H1 (cell line): Measurements from ENCODE around the gene FAHD1. TPM values are rescaled to one million over a fixed set of nuclear protein-coding genes. Genes with fewer than 3 reads are reported as not detected.

Experiments used
- CTCF ChIP-seq, 3 experiments: IDR thresholded peaks; 1 replicate in 2 of 3; 2 replicates in 1 of 3; pipeline versions ENCODE4 v1.5.1 to v1.6.1; 2011; ENCODE audit warnings: low read length in 3 of 3, mild to moderate bottlenecking in 3 of 3, inconsistent platforms in 2 of 3, low read depth in 1 of 3, moderate library complexity in 1 of 3; ENCODE audit not compliant: insufficient read depth in 1 of 3; ENCODE audit errors: control extremely low read depth in 1 of 3
- E2F6 ChIP-seq: IDR thresholded peaks from 2 replicates; pipeline ENCODE4 v1.6.1; 2012; ENCODE audit warnings: inconsistent platforms
- HDAC2 ChIP-seq, 2 experiments: fragments of 300-600 bp in 1 of 2; sonication (generic) in 1 of 2; IDR thresholded peaks; 2 replicates each; pipeline ENCODE4 v1.6.1; 2011 to 2012; ENCODE audit warnings: low read depth in 2 of 2, low read length in 2 of 2, mild to moderate bottlenecking in 2 of 2, moderate library complexity in 2 of 2, borderline replicate concordance in 1 of 2, inconsistent platforms in 1 of 2
- TEAD4 ChIP-seq: IDR thresholded peaks from 2 replicates; pipeline ENCODE4 v1.6.1; 2012; ENCODE audit warnings: low read depth, low read length, inconsistent platforms, mixed read lengths
- polyA plus RNA-seq, 7 experiments: library from polyadenylated mRNA; depleted of rRNA in 3 of 7; stranded (reverse) in 5 of 7; unstranded in 2 of 7; fragments of >200 nt in 5 of 7; fragments of 200-250 nt in 2 of 7; gene quantifications; 1 replicate in 5 of 7; 2 replicates in 1 of 7; 4 replicates in 1 of 7; pipeline versions ENCODE4 v1.2.1 to v1.2.3, GENCODE V29; 2011 to 2013; ENCODE audit warnings: missing spikeins in 2 of 7, mixed read lengths in 2 of 7
- total RNA-seq: library from RNA; stranded (reverse); fragmentation: NEBNext Ultra II Directional; extraction: Animal tissue kit (Norgen Biotek cat#: 25700); gene quantifications from 2 replicates; pipeline ENCODE4 v1.2.1, GENCODE V29; 2021

Gene FAHD1
- total and polyA plus RNA-seq, 2 of the 8 experiments (the other 6 are each of a cell fraction or from before 2014, with no cell fraction given) = 20.4 to 31.9 TPM

- TF ChIP-seq CTCF (IDR thresholded peaks at IDR 0.05; ENCODE audit: control extremely low read depth in 1 of 3, insufficient read depth in 1 of 3, low read depth in 1 of 3, low read length in 3 of 3) (no peak), TEAD4 (no peak), HDAC2 (IDR thresholded peaks at IDR 0.05; ENCODE audit: borderline replicate concordance in 1 of 2, low read depth in 2 of 2, low read length in 2 of 2) (no peak), E2F6 (no peak)
Measured at GRCh38 chr16:1793578-1794220, 33.3 kb upstream of the FAHD1 start, which contains the start of gene IGFALS (continued).
